Lower lobe of right lung (tissue), 2 donors: ENCODE results near the gene CHD9NB. TPM values are rescaled to one million over a fixed set of nuclear protein-coding genes. Genes with fewer than 3 reads are reported as not detected.
"Not testable (repeated sequence)": the region's sequence is repeated elsewhere in the genome, so short reads cannot be mapped to it uniquely, and the experiment has no call there.

Experiments used
- ATAC-seq, 2 donors: fragments of 200-7000 bp; cut with Tn5 transposase; one replicate each; pipeline ENCODE4 v1.9.1; 2020 to 2022; ENCODE audit warnings: mild to moderate bottlenecking in 2 of 2, moderate library complexity in 2 of 2
- DNase-seq: peaks from one replicate; pipeline ENCODE4 v3.0.0-alpha.2; 2020
- H3K27ac ChIP-seq: fragments of 200-600 bp; one replicate; pipeline ENCODE4 v1.8.0; 2022
- H3K27me3 ChIP-seq: fragments of 200-600 bp; one replicate; pipeline ENCODE4 v1.8.0; 2022; ENCODE audit warnings: low read depth
- H3K36me3 ChIP-seq: fragments of 200-600 bp; one replicate; pipeline ENCODE4 v1.8.0; 2022; ENCODE audit warnings: mild to moderate bottlenecking
- H3K4me1 ChIP-seq: fragments of 200-600 bp; one replicate; pipeline ENCODE4 v1.8.0; 2022
- H3K4me3 ChIP-seq: fragments of 200-600 bp; one replicate; pipeline ENCODE4 v1.8.0; 2022; ENCODE audit warnings: mild to moderate bottlenecking
- H3K9me3 ChIP-seq: fragments of 200-600 bp; one replicate; pipeline ENCODE4 v1.8.0; 2022
- intact Hi-C: fragments of 100-400 bp; cut with DNase I; formaldehyde crosslinking; loops from one replicate; pipeline ENCODE4 v1.11.0; 2022
- total RNA-seq: library from RNA; stranded (reverse); fragmentation: NEBNext Ultra II Directional; extraction: Animal tissue kit (Norgen Biotek cat#: 25700); gene quantifications from one replicate; pipeline ENCODE4 v1.2.1, GENCODE V29; 2021
- TF ChIP-seq, protein P1 (sequence below): fragments of 200-600 bp; IDR thresholded peaks from one replicate; pipeline ENCODE4 v1.8.0; 2022; ENCODE audit warnings: antibody characterized with exemption, mild to moderate bottlenecking
- donor health status: DM: no; HTN: yes; CAD: no; lungs with severe emphysema.

CHD9NB gene
- total RNA-seq, 1 donor from 2014 or later: 12.4 TPM

DNA sequence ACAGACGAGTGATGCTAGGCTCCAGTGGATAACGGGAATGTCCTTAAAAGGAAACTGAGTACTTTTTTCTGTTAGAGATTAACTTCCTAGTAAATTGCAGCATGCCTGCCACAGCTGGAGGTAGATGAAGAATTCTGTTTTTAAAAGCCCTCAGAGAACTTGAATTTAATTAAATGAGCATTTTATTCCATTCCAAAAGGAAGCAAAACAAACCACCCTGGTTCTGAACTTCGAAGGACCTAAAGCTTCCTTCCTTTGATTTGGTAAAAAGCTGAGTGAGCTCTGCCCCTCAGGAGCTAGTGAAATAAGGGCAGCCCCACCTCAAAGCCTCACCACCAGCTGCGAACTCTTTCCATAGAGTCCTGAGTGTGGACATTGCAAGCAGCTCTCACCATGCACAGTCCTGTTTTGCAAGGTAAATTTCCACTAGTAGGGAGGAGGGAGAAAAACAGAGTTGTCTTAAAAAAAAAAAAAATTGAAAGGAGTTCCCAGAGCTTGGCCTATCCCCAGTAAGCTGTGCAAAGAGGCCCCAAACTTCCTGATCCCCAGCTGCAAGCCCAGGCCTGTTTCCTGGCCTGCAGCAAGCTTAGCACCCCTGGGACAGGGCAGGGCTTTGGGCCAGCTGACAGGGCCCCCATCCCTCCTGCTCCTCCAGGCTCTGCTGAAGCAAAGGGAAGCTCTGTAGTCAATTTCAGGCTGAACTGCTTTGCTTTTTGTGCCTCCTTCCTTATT is 11.2 kb downstream of the CHD9NB start:
- H3K27ac ChIP-seq: no peak overlapping the region
- TF ChIP-seq, protein P1, sequence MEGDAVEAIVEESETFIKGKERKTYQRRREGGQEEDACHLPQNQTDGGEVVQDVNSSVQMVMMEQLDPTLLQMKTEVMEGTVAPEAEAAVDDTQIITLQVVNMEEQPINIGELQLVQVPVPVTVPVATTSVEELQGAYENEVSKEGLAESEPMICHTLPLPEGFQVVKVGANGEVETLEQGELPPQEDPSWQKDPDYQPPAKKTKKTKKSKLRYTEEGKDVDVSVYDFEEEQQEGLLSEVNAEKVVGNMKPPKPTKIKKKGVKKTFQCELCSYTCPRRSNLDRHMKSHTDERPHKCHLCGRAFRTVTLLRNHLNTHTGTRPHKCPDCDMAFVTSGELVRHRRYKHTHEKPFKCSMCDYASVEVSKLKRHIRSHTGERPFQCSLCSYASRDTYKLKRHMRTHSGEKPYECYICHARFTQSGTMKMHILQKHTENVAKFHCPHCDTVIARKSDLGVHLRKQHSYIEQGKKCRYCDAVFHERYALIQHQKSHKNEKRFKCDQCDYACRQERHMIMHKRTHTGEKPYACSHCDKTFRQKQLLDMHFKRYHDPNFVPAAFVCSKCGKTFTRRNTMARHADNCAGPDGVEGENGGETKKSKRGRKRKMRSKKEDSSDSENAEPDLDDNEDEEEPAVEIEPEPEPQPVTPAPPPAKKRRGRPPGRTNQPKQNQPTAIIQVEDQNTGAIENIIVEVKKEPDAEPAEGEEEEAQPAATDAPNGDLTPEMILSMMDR: no peak
- no peaks in the 10 kb centered on the region for H3K9me3 ChIP-seq
- no peak for DNase-seq
- H3K36me3 ChIP-seq: no peaks in the 10 kb centered on the region
- H3K4me1 ChIP-seq: peaks cover 25% of the 10 kb centered on the region
- ATAC-seq: peak; percentile 60 to 78
- no peaks in the 10 kb centered on the region for H3K27me3 ChIP-seq
- intact Hi-C loops: no loop called here
- no peak overlapping the region for H3K4me3 ChIP-seq

- no peaks in the 10 kb centered on the region for H3K27me3 ChIP-seq
- no peak overlapping the region for H3K27ac ChIP-seq
- no peaks in the 10 kb centered on the region for H3K9me3 ChIP-seq
- H3K4me3 ChIP-seq: no peak overlapping the region
- no peak for DNase-seq
- peaks cover 25% of the 10 kb centered on the region for H3K4me1 ChIP-seq
- intact Hi-C loops: no loop called here
- ATAC-seq: no peak
- TF ChIP-seq, protein P1: no peak
- H3K36me3 ChIP-seq: no peaks in the 10 kb centered on the region
Measured at GRCh38 chr16:53040788-53041187, 11.9 kb downstream of the CHD9NB start.

GRCh38 chr16:53036711-53037110 is 16.0 kb downstream of the CHD9NB start:
- DNase-seq, ATAC-seq, H3K4me3 ChIP-seq, H3K27ac ChIP-seq, H3K36me3 ChIP-seq, H3K9me3 ChIP-seq, H3K27me3 ChIP-seq, intact Hi-C loops: not testable (repeated sequence)
- peaks cover 11% of the 10 kb centered on the region for H3K4me1 ChIP-seq

- Histone ChIP-seq H3K4me1 (peaks cover 8% of the 10 kb centered on the region), H3K4me3 (no peak overlapping the region), H3K27me3 (no peaks in the 10 kb centered on the region), H3K27ac (no peak overlapping the region), H3K9me3 (no peaks in the 10 kb centered on the region), H3K36me3 (no peaks in the 10 kb centered on the region)
- DNase-seq (no peak), ATAC-seq (no peak)
- intact Hi-C loops: no loop called here
- TF ChIP-seq, protein P1: no peak
Measured at GRCh38 chr16:53036066-53036465, 16.6 kb downstream of the CHD9NB start.

DNA sequence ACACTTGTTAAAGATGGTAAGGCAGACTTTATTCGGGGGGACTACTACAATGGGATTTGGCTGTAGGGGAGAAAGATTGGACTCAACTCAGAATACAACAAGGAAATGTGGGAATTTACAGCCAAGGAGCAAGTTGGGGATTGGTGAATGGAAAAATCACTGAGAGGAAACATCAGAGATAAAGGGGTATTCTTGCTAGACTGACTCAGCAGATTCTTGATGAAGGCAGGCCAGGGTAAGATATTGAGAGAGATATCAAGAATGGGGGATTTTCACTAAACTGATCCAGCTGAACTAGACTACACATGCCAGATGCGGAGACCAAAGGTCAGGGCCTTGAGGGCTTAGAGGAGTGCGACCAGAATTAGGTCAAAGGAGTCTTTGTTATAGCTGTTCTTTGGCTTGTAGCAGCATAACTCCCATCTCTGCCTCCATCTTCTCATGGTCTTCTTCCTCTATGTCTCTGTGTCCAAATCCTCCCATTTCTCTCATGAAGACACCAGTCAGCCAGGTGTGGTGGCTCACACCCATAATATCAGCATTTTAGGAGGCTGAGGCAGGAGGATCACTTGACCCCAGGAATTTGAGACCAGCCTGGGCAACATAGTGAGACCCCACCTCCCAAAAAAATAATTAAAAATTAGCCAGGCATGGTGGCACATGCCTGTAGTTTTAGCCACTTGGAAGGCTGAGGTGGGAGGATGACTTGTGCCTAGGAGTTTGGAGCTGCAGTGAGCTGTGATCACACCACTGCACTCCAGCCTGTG is 17.3 kb downstream of the CHD9NB start:
- DNase-seq (no peak), ATAC-seq (no peak)
- H3K4me3 ChIP-seq: no peak overlapping the region
- no peaks in the 10 kb centered on the region for H3K9me3 ChIP-seq
- H3K36me3 ChIP-seq: no peaks in the 10 kb centered on the region
- TF ChIP-seq, protein P1: no peak
- no peaks in the 10 kb centered on the region for H3K27me3 ChIP-seq
- intact Hi-C loops: no loop called here
- peaks cover 5% of the 10 kb centered on the region for H3K4me1 ChIP-seq
- H3K27ac ChIP-seq: no peak overlapping the region

DNA sequence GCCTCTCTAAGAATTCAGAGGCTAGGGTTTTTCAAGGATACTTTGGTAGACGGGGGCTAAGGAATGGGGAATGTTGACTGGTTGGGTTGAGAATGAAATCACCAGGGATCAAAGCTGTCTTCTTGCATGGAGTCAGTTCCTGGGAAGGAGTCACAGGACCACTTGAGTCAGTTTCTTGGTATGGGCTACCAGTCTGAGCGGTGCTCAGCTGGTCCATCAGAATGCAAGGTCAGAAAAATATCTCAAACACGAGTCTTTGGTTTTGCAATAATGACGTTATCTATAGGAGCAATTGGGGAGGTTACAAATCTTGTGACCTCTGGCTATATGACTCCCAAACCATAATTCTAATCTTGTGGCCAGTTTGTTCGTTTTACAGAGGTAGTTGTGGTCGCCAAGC is 18.4 kb downstream of the CHD9NB start:
- DNase-seq (no peak), ATAC-seq (no peak)
- H3K27me3 ChIP-seq: no peaks in the 10 kb centered on the region
- TF ChIP-seq, protein P1: no peak
- H3K4me1 ChIP-seq: peaks cover 5% of the 10 kb centered on the region
- no peaks in the 10 kb centered on the region for H3K36me3 ChIP-seq
- no peak overlapping the region for H3K27ac ChIP-seq
- no peak overlapping the region for H3K4me3 ChIP-seq
- no peaks in the 10 kb centered on the region for H3K9me3 ChIP-seq
- intact Hi-C loops: no loop called here
